MM.1S (cell line): ENCODE data around the gene OR5K1.

Experiments
- DNase-seq: peaks from one replicate; pipeline ENCODE4 v3.0.0-alpha.2; 2015
- H2AFZ ChIP-seq: fragments of 300-600 bp; sonication (generic); 2 replicates; pipeline ENCODE4 v1.6.0; 2016; ENCODE audit warnings: antibody characterized with exemption, low read length
- H3F3A ChIP-seq: fragments of 300-600 bp; sonication (generic); 2 replicates; pipeline ENCODE4 v1.6.1; 2016; ENCODE audit warnings: mild to moderate bottlenecking, antibody characterized with exemption, low read length, moderate library complexity, mixed read lengths; ENCODE audit not compliant: insufficient read depth
- H3K27ac ChIP-seq: fragments of 300-600 bp; sonication (generic); 2 replicates; pipeline ENCODE4 v1.5.1; 2016; ENCODE audit warnings: mild to moderate bottlenecking, low read length
- H3K27me3 ChIP-seq: fragments of 300-600 bp; sonication (generic); replicated peaks from 2 replicates; pipeline ENCODE4 v1.6.0; 2016; ENCODE audit warnings: low read length; ENCODE audit not compliant: insufficient read depth
- H3K36me3 ChIP-seq: fragments of 300-600 bp; sonication (generic); replicated peaks from 2 replicates; pipeline ENCODE4 v1.6.1; 2016; ENCODE audit warnings: mild to moderate bottlenecking, low read length, mixed read lengths; ENCODE audit not compliant: insufficient read depth
- H3K4me1 ChIP-seq: fragments of 300-600 bp; sonication (generic); 2 replicates; pipeline ENCODE4 v1.6.1; 2016; ENCODE audit warnings: low read length, mixed read lengths
- H3K4me2 ChIP-seq: fragments of 300-600 bp; sonication (generic); 2 replicates; pipeline ENCODE4 v1.6.0; 2016; ENCODE audit warnings: low read depth, low read length
- H3K4me3 ChIP-seq: fragments of 300-600 bp; sonication (generic); 2 replicates; pipeline ENCODE4 v1.5.1; 2016; ENCODE audit warnings: low read length, mixed read lengths
- H3K79me2 ChIP-seq: fragments of 300-600 bp; sonication (generic); 2 replicates; pipeline ENCODE4 v1.6.1; 2016; ENCODE audit warnings: mixed run types, low read length, mixed read lengths
- H3K9ac ChIP-seq: fragments of 300-600 bp; sonication (generic); 2 replicates; pipeline ENCODE4 v1.6.1; 2016; ENCODE audit warnings: low read length, mixed read lengths
- H3K9me2 ChIP-seq: fragments of 300-600 bp; sonication (generic); replicated peaks from 2 replicates; pipeline ENCODE4 v1.6.1; 2016; ENCODE audit warnings: mild to moderate bottlenecking, low read length, mixed read lengths; ENCODE audit not compliant: insufficient read depth
- H3K9me3 ChIP-seq: fragments of 300-600 bp; sonication (generic); replicated peaks from 2 replicates; pipeline ENCODE4 v1.6.1; 2016; ENCODE audit warnings: mild to moderate bottlenecking, low read length, mixed read lengths; ENCODE audit not compliant: insufficient read depth
- H4K20me1 ChIP-seq: fragments of 300-600 bp; sonication (generic); 2 replicates; pipeline ENCODE4 v1.6.1; 2016; ENCODE audit warnings: mild to moderate bottlenecking, low read length, moderate library complexity, mixed read lengths; ENCODE audit not compliant: insufficient read depth
- EZH2 ChIP-seq: fragments of 300-600 bp; sonication (generic); optimal IDR thresholded peaks from 2 replicates; pipeline ENCODE3; 2017; ENCODE audit warnings: low read depth, mild to moderate bottlenecking, antibody characterized with exemption, low read length, mixed read lengths
- EZH2phosphoT487 ChIP-seq: fragments of 300-600 bp; sonication (generic); IDR thresholded peaks from 2 replicates; pipeline ENCODE4 v1.6.1; 2018; ENCODE audit warnings: antibody characterized with exemption, low read length
- TF ChIP-seq, protein P1 (sequence below): fragments of 300-600 bp; sonication (generic); IDR thresholded peaks from 2 replicates; pipeline ENCODE4 v1.5.1; 2016; ENCODE audit warnings: antibody characterized with exemption, low read length, mixed read lengths

Gene OR5K1

GRCh38 chr3:98453827-98454226, 9.2 kb upstream of the OR5K1 start:
- no peak overlapping the region for H3K9ac ChIP-seq

DNA sequence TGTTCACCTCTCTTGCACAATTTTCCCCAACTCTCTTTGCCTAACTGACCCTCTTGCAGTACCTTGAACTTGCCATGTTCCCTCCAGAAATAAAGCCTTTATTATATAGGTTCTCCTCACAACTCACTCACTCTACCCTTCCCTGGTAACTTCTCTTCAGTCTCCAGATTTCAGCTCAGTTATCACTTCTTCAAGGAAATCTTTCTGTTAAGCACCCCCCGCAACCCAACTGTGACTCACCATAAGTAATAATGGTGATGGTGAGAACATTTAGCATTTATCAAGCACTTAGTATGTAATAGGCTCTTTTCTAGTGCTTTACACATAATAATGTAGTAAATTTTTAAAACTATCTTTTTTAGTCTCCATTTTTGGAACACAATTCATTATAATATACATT, 8.1 kb upstream of the OR5K1 start:
- H3K27ac ChIP-seq = no peak overlapping the region
- no peak overlapping the region for H3K4me2 ChIP-seq
- H3K4me1 ChIP-seq = no peaks in the 10 kb centered on the region
- H4K20me1 ChIP-seq = no peaks in the 10 kb centered on the region
- no peak overlapping the region for H3K4me3 ChIP-seq
- no peaks in the 10 kb centered on the region for H3K27me3 ChIP-seq
- no peaks in the 10 kb centered on the region for H3F3A ChIP-seq
- no peak overlapping the region for H3K9ac ChIP-seq
- H3K36me3 ChIP-seq = no peaks in the 10 kb centered on the region
- no peaks in the 10 kb centered on the region for H3K9me3 ChIP-seq
- no peaks in the 10 kb centered on the region for H3K79me2 ChIP-seq
- no peaks in the 10 kb centered on the region for H3K9me2 ChIP-seq
- no peak overlapping the region for H2AFZ ChIP-seq
- DNase-seq = no peak
- TF ChIP-seq, protein P1, sequence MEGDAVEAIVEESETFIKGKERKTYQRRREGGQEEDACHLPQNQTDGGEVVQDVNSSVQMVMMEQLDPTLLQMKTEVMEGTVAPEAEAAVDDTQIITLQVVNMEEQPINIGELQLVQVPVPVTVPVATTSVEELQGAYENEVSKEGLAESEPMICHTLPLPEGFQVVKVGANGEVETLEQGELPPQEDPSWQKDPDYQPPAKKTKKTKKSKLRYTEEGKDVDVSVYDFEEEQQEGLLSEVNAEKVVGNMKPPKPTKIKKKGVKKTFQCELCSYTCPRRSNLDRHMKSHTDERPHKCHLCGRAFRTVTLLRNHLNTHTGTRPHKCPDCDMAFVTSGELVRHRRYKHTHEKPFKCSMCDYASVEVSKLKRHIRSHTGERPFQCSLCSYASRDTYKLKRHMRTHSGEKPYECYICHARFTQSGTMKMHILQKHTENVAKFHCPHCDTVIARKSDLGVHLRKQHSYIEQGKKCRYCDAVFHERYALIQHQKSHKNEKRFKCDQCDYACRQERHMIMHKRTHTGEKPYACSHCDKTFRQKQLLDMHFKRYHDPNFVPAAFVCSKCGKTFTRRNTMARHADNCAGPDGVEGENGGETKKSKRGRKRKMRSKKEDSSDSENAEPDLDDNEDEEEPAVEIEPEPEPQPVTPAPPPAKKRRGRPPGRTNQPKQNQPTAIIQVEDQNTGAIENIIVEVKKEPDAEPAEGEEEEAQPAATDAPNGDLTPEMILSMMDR = no peak
- no peak for TF ChIP-seq EZH2
- no peak for TF ChIP-seq EZH2phosphoT487

More at GRCh38 chr3:98453827-98454226, 9.2 kb upstream of the OR5K1 start:
- Histone ChIP-seq H3K9me3 (no peaks in the 10 kb centered on the region), H3K27me3 (no peaks in the 10 kb centered on the region), H3K79me2 (no peaks in the 10 kb centered on the region), H4K20me1 (no peaks in the 10 kb centered on the region), H3K36me3 (no peaks in the 10 kb centered on the region), H3F3A (peaks cover 6% of the 10 kb centered on the region; the same call in 1 of the 2 replicates), H3K4me2 (no peak overlapping the region), H3K27ac (no peak overlapping the region), H2AFZ (no peak overlapping the region), H3K4me3 (no peak overlapping the region), H3K9me2 (no peaks in the 10 kb centered on the region), H3K4me1 (peaks cover 4% of the 10 kb centered on the region; the same call in 1 of the 2 replicates)
- DNase-seq = no peak
- TF ChIP-seq EZH2 (no peak), EZH2phosphoT487 (no peak)
- TF ChIP-seq, protein P1 = no peak

GRCh38 chr3:98457543-98457942, 5.5 kb upstream of the OR5K1 start:
- DNase-seq = no peak
- TF ChIP-seq EZH2phosphoT487 = no peak
- TF ChIP-seq, protein P1 = no peak
- Histone ChIP-seq H3K9me2 (no peaks in the 10 kb centered on the region), H3K27ac (no peak overlapping the region), H3F3A (no peaks in the 10 kb centered on the region), H3K9me3 (no peaks in the 10 kb centered on the region), H3K27me3 (no peaks in the 10 kb centered on the region), H4K20me1 (no peaks in the 10 kb centered on the region), H3K36me3 (no peaks in the 10 kb centered on the region), H3K4me2 (no peak overlapping the region), H2AFZ (no peak overlapping the region), H3K4me3 (no peak overlapping the region), H3K4me1 (no peaks in the 10 kb centered on the region), H3K9ac (no peak overlapping the region), H3K79me2 (no peaks in the 10 kb centered on the region)
